Panc1 (cell line): ENCODE results near the gene TPRA1. TPM values are rescaled to one million over a fixed set of nuclear protein-coding genes. Genes with fewer than 3 reads are reported as not detected.

Experiments
- ATAC-seq: fragments of 200-7000 bp; cut with Tn5 transposase; 2 replicates; pipeline ENCODE4 v1.9.1; 2020; ENCODE audit warnings: mild to moderate bottlenecking, moderate library complexity
- BruUV-seq: library from RNA; stranded (reverse); fragments of 400-500 nt; replicated peaks from 2 replicates; lab custom pipeline; 2021; lab: Mats Ljungman, UMichigan
- CTCF ChIA-PET: fragments of 300-600 bp; sonication (Branson Sonifier 250); formaldehyde crosslinking; loops from one replicate; lab custom pipeline; 2022; ENCODE audit warnings: antibody characterized with exemption; lab: Charles Lee
- POLR2A ChIA-PET: fragments of 300-600 bp; sonication (Branson Sonifier 250); formaldehyde crosslinking; loops from one replicate; lab custom pipeline; 2022; ENCODE audit warnings: antibody characterized with exemption; lab: Charles Lee
- DNase-seq: peaks from one replicate; pipeline ENCODE4 v3.0.0-alpha.2; 2010; ENCODE audit warnings: low read depth, low spot score
- H3K27ac ChIP-seq: 2 replicates; pipeline ENCODE4 v1.5.1; 2011; ENCODE audit warnings: mild to moderate bottlenecking, low read length, inconsistent platforms
- H3K27me3 ChIP-seq: fragments of 200-500 bp; sonication (Bioruptor generic); 2 replicates; pipeline ENCODE4 v1.6.0; 2014; ENCODE audit warnings: low read length, inconsistent platforms; ENCODE audit not compliant: control insufficient read depth, insufficient read depth
- H3K36me3 ChIP-seq: fragments of 200-500 bp; sonication (Bioruptor generic); 2 replicates; pipeline ENCODE4 v1.5.1; 2014; ENCODE audit warnings: inconsistent platforms, mild to moderate bottlenecking, low read length, moderate library complexity; ENCODE audit not compliant: control insufficient read depth, insufficient read depth
- H3K4me1 ChIP-seq: 2 replicates; pipeline ENCODE4 v1.5.1; 2011; ENCODE audit warnings: inconsistent platforms, mild to moderate bottlenecking, low read length, moderate library complexity; ENCODE audit not compliant: control insufficient read depth, insufficient read depth
- H3K4me3 ChIP-seq, 2 experiments: 2 replicates each; pipeline ENCODE4 v1.5.1; 2011 to 2012; ENCODE audit warnings: low read depth in 2 of 2, low read length in 2 of 2, mild to moderate bottlenecking in 2 of 2, inconsistent platforms in 1 of 2, moderate library complexity in 1 of 2
- H3K9me3 ChIP-seq: fragments of 200-500 bp; sonication (Bioruptor generic); 2 replicates; pipeline ENCODE4 v1.5.1; 2014; ENCODE audit warnings: low read depth, mild to moderate bottlenecking, inconsistent platforms, low read length, moderate library complexity; ENCODE audit not compliant: control insufficient read depth, insufficient read depth
- POLR2AphosphoS5 ChIP-seq: IDR thresholded peaks from 2 replicates; pipeline ENCODE4 v1.6.1; 2012; ENCODE audit warnings: mild to moderate bottlenecking, low read depth, low read length, moderate library complexity
- SIN3A ChIP-seq: IDR thresholded peaks from 2 replicates; pipeline ENCODE4 v1.6.1; 2012; ENCODE audit warnings: low read depth, mild to moderate bottlenecking, low read length, moderate library complexity, borderline replicate concordance; ENCODE audit not compliant: insufficient read depth
- TCF7L2 ChIP-seq: IDR thresholded peaks from 2 replicates; pipeline ENCODE4 v1.6.1; 2011; ENCODE audit warnings: mild to moderate bottlenecking, low read depth, low read length, inconsistent platforms
- in situ Hi-C: cut with HindIII; loops from 2 replicates; pipeline ENCODE4 v1.10.0; 2016; ENCODE audit warnings: low sequenced_read_pairs, low pct_unique_long_range_greater_than_20kb
- intact Hi-C: fragments of 100-400 bp; cut with micrococcal nuclease; formaldehyde crosslinking; loops from one replicate; pipeline ENCODE4 v1.10.0; 2022; ENCODE audit not compliant: unreplicated experiment
- total RNA-seq: library from RNA; stranded (reverse); gene quantifications from one replicate; pipeline ENCODE4 v1.2.1, GENCODE V29; 2021; ENCODE audit not compliant: unreplicated experiment
- TF ChIP-seq, protein P1 (sequence below): fragments of 450-650 bp; IDR thresholded peaks from 2 replicates; pipeline ENCODE4 v1.5.1; 2017; ENCODE audit warnings: mild to moderate bottlenecking
- TF ChIP-seq, protein P2 (sequence below), 2 experiments: IDR thresholded peaks; 2 replicates each; pipeline ENCODE4 v1.6.1; 2011 to 2012; ENCODE audit warnings: low read depth in 2 of 2, control low read depth in 1 of 2, low read length in 1 of 2, mild to moderate bottlenecking in 1 of 2, moderate library complexity in 1 of 2; ENCODE audit not compliant: insufficient read depth in 1 of 2

Gene TPRA1
- total RNA-seq, 1 experiment from 2014 or later = 42.6 TPM

DNA sequence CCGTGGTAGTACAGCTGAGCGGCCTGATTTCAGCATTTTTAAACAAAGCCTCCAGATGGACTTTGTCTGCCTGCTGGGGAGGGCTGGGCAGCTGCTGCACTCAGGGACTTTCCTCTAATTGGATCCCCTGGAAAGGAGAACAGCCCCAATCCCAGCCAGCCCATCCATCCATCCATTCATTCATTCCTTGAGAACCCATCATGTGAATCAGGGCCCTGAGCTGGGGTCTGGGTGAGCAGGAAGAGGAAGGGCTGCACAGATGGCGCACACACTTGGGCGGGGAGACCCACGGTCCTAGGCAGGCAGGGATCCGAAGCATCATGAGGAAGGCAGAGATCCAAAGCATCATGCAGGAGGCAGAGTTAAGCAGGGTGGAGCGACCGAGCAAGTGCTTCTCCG is 45.7 kb downstream of the TPRA1 start:
- peaks cover 4% of the 10 kb centered on the region; the same call in 1 of the 2 replicates for H3K4me1 ChIP-seq
- in situ Hi-C loops (no loop called here), intact Hi-C loops (loop anchor here (5.0 to 10.0 kb wide), 2 partner anchors 790 to 858 kb away; no protein-coding TSS in a partner anchor)
- no peaks in the 10 kb centered on the region for H3K9me3 ChIP-seq
- ATAC-seq = no peak
- no peak overlapping the region for H3K27ac ChIP-seq
- ChIA-PET CTCF (interaction anchor here (0.6 to 1.1 kb wide), 3 partner anchors 21 to 535 kb away, joined by 3 to 5 read pairs (median 4); no protein-coding TSS in a partner anchor), POLR2A (no interaction called here)
- TF ChIP-seq TCF7L2 (no peak), POLR2AphosphoS5 (no peak), SIN3A (no peak)
- TF ChIP-seq, protein P1, sequence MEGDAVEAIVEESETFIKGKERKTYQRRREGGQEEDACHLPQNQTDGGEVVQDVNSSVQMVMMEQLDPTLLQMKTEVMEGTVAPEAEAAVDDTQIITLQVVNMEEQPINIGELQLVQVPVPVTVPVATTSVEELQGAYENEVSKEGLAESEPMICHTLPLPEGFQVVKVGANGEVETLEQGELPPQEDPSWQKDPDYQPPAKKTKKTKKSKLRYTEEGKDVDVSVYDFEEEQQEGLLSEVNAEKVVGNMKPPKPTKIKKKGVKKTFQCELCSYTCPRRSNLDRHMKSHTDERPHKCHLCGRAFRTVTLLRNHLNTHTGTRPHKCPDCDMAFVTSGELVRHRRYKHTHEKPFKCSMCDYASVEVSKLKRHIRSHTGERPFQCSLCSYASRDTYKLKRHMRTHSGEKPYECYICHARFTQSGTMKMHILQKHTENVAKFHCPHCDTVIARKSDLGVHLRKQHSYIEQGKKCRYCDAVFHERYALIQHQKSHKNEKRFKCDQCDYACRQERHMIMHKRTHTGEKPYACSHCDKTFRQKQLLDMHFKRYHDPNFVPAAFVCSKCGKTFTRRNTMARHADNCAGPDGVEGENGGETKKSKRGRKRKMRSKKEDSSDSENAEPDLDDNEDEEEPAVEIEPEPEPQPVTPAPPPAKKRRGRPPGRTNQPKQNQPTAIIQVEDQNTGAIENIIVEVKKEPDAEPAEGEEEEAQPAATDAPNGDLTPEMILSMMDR = no peak
- TF ChIP-seq, protein P2, sequence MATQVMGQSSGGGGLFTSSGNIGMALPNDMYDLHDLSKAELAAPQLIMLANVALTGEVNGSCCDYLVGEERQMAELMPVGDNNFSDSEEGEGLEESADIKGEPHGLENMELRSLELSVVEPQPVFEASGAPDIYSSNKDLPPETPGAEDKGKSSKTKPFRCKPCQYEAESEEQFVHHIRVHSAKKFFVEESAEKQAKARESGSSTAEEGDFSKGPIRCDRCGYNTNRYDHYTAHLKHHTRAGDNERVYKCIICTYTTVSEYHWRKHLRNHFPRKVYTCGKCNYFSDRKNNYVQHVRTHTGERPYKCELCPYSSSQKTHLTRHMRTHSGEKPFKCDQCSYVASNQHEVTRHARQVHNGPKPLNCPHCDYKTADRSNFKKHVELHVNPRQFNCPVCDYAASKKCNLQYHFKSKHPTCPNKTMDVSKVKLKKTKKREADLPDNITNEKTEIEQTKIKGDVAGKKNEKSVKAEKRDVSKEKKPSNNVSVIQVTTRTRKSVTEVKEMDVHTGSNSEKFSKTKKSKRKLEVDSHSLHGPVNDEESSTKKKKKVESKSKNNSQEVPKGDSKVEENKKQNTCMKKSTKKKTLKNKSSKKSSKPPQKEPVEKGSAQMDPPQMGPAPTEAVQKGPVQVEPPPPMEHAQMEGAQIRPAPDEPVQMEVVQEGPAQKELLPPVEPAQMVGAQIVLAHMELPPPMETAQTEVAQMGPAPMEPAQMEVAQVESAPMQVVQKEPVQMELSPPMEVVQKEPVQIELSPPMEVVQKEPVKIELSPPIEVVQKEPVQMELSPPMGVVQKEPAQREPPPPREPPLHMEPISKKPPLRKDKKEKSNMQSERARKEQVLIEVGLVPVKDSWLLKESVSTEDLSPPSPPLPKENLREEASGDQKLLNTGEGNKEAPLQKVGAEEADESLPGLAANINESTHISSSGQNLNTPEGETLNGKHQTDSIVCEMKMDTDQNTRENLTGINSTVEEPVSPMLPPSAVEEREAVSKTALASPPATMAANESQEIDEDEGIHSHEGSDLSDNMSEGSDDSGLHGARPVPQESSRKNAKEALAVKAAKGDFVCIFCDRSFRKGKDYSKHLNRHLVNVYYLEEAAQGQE (IDR thresholded peaks at IDR 0.05; ENCODE audit: insufficient read depth in 1 of 2, low read depth in 2 of 2, low read length in 1 of 2) = no peak
- no TSS peak for BruUV-seq
- H3K27me3 ChIP-seq = no peaks in the 10 kb centered on the region
- no peaks in the 10 kb centered on the region for H3K36me3 ChIP-seq
- no peak for DNase-seq
- no peak overlapping the region for H3K4me3 ChIP-seq

DNA sequence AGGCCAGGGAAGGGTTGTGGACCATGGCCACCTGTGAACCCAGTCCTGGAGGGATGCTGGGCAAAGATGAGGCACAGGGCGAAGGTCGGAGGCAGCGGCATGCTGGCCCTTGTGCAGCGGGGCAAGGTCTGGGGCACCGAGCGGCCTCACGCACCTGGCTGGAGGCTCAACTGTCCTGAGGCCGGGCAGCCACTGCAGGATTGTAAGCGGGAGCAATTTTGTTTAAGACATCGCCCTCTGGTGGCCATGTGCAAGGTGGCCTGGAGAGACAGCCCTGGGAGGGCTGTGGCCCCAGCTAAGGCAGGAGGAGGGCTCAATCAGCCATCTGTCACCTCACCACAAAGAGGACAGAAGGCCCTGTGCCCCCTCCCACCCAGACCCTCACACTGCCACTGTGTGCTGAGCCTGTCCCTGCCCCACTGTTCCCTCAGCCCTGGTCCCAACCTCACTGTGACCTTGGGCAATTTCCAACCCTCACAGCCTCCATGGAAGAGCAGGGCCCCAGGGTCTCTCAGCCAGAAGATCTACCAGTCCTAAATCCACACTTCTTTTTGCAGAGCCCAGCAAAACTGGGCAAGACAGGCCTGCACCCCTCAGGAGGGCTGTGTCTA is 46.2 kb downstream of the TPRA1 start:
- no TSS peak for BruUV-seq
- ATAC-seq (peak; percentile 88), DNase-seq (peak; percentile 41)
- H3K4me1 ChIP-seq = peaks cover 4% of the 10 kb centered on the region; the same call in 1 of the 2 replicates
- H3K4me3 ChIP-seq = no peak overlapping the region
- ChIA-PET CTCF (interaction anchor here (0.6 to 1.1 kb wide), 5 partner anchors 21 to 865 kb away, joined by 3 to 5 read pairs (median 3); no protein-coding TSS in a partner anchor), POLR2A (no interaction called here)
- no peaks in the 10 kb centered on the region for H3K36me3 ChIP-seq
- intact Hi-C loops = loop anchor here (10.0 kb wide), 1 partner anchor 789 kb away; no protein-coding TSS in a partner anchor
- no peak overlapping the region for H3K27ac ChIP-seq
- in situ Hi-C loops = no loop called here
- H3K9me3 ChIP-seq = no peaks in the 10 kb centered on the region
- TF ChIP-seq, protein P1 = peak; percentile 94
- TF ChIP-seq, protein P2 (IDR thresholded peaks at IDR 0.05; ENCODE audit: insufficient read depth in 1 of 2, low read depth in 2 of 2, low read length in 1 of 2) = 0 out of 4 replicates have a peak, but pooled peaks of 1 of the 2 experiments have one; percentile 44
- no peak for TF ChIP-seq TCF7L2
- TF ChIP-seq POLR2AphosphoS5 = no peak
- no peaks in the 10 kb centered on the region; the same call in 1 of the 2 replicates for H3K27me3 ChIP-seq
